GM19468 (cell line): ENCODE data around the gene COP1.

Source experiments
- ATAC-seq: cut with Tn5 transposase; IDR thresholded peaks from one replicate; pipeline ENCODE4 v1.9.1; 2021; ENCODE audit warnings: mild to moderate bottlenecking, moderate library complexity, moderate number of reproducible peaks; ENCODE audit not compliant: unreplicated experiment; ENCODE audit errors: extremely low read depth

COP1 gene

GRCh38 chr1:176203735-176204134, 3.4 kb downstream of the COP1 start:
- ATAC-seq, result no peak

GRCh38 chr1:176201568-176201967, 5.5 kb downstream of the COP1 start:
- no peak for ATAC-seq

- ATAC-seq, result no peak
These were observed 7.4 kb downstream of the COP1 start for GRCh38 chr1:176199707-176200106.

GRCh38 chr1:176198413-176198812, 8.7 kb downstream of the COP1 start:
- no peak for ATAC-seq

GRCh38 chr1:176196728-176197127, 10.4 kb downstream of the COP1 start:
- no peak for ATAC-seq

GRCh38 chr1:176195547-176195946, 11.5 kb downstream of the COP1 start:
- no peak for ATAC-seq

- ATAC-seq, result no peak
These were observed 13.4 kb downstream of the COP1 start for GRCh38 chr1:176193663-176194062.

GRCh38 chr1:176193023-176193422, 14.1 kb downstream of the COP1 start:
- peak; percentile 91 for ATAC-seq

- ATAC-seq, result no peak
These were observed 18.5 kb downstream of the COP1 start for GRCh38 chr1:176188604-176189003.

GRCh38 chr1:176187001-176187400, 20.1 kb downstream of the COP1 start:
- no peak for ATAC-seq

GRCh38 chr1:176183618-176184017, 23.5 kb downstream of the COP1 start:
- no peak for ATAC-seq

- no peak for ATAC-seq
These were observed 28.8 kb downstream of the COP1 start for GRCh38 chr1:176178316-176178715.

GRCh38 chr1:176177764-176178163, 29.3 kb downstream of the COP1 start:
- peak; percentile 37 for ATAC-seq

GRCh38 chr1:176174108-176174507, 33.0 kb downstream of the COP1 start:
- ATAC-seq, result no peak

- ATAC-seq, result no peak
These were observed 34.9 kb downstream of the COP1 start for GRCh38 chr1:176172215-176172614.

- ATAC-seq, result no peak
These were observed 39.9 kb downstream of the COP1 start for GRCh38 chr1:176167210-176167609.

GRCh38 chr1:176165573-176165972, 41.5 kb downstream of the COP1 start:
- no peak for ATAC-seq

- ATAC-seq, result no peak
These were observed 42.9 kb downstream of the COP1 start for GRCh38 chr1:176164014-176164678.

GRCh38 chr1:176159993-176160392, 47.1 kb downstream of the COP1 start:
- no peak for ATAC-seq

GRCh38 chr1:176157995-176158394, 49.1 kb downstream of the COP1 start:
- ATAC-seq, result no peak

GRCh38 chr1:176149939-176150807, 56.9 kb downstream of the COP1 start:
- ATAC-seq, result no peak

GRCh38 chr1:176144526-176144925, 62.6 kb downstream of the COP1 start:
- ATAC-seq, result no peak
